Activated CD8-positive, alpha-beta T cell treated with anti-CD3 and anti-CD28 coated beads for 36 hours (primary cell): ENCODE measurements around the gene HSD17B13. TPM values are rescaled to one million over a fixed set of nuclear protein-coding genes. Genes with fewer than 3 reads are reported as not detected.

Source experiments
- ATAC-seq: fragments of 200-7000 bp; cut with Tn5 transposase; one replicate; pipeline ENCODE4 v1.10.0; 2021; ENCODE audit warnings: mild to moderate bottlenecking, moderate library complexity
- CTCF ChIA-PET: fragments of 350-600 bp; sonication (Branson Sonifier 250); formaldehyde crosslinking; loops from one replicate; lab custom pipeline; 2021; ENCODE audit warnings: antibody characterized with exemption; lab: Charles Lee
- POLR2A ChIA-PET: fragments of 350-600 bp; sonication (Branson Sonifier 250); formaldehyde crosslinking; loops from one replicate; lab custom pipeline; 2021; ENCODE audit warnings: antibody characterized with exemption; lab: Charles Lee
- DNase-seq: peaks from one replicate; pipeline ENCODE4 v3.0.0-alpha.2; 2020
- H3K27ac Mint-ChIP-seq: one replicate; pipeline ENCODE4 v1.8.0; 2021; ENCODE audit warnings: mild to moderate bottlenecking, mixed read lengths
- H3K27me3 Mint-ChIP-seq: one replicate; pipeline ENCODE4 v1.8.0; 2021; ENCODE audit warnings: mixed read lengths
- H3K36me3 Mint-ChIP-seq: one replicate; pipeline ENCODE4 v1.8.0; 2021; ENCODE audit warnings: low read depth, mixed read lengths
- H3K4me1 Mint-ChIP-seq: one replicate; pipeline ENCODE4 v1.8.0; 2021; ENCODE audit warnings: low read depth, mixed read lengths
- H3K4me3 Mint-ChIP-seq: one replicate; pipeline ENCODE4 v1.8.0; 2021; ENCODE audit warnings: mild to moderate bottlenecking, moderate library complexity, mixed read lengths
- H3K9me3 Mint-ChIP-seq: one replicate; pipeline ENCODE4 v1.8.0; 2021; ENCODE audit warnings: mixed read lengths
- CTCF ChIP-seq: fragments of 200-600 bp; IDR thresholded peaks from one replicate; pipeline ENCODE4 v1.8.0; 2022; ENCODE audit warnings: antibody characterized with exemption, mild to moderate bottlenecking
- intact Hi-C: fragments of 100-400 bp; cut with micrococcal nuclease; formaldehyde crosslinking; loops from one replicate; pipeline ENCODE4 v1.10.0; 2022
- total RNA-seq, 2 experiments: library from RNA; stranded (reverse); gene quantifications; one replicate each; pipeline ENCODE4 v1.2.3, GENCODE V29; 2021

HSD17B13 gene
- total RNA-seq, 2 experiments from 2014 or later: 0.16 TPM; not detected in 1

GRCh38 chr4:87360338-87360935 lies 37.8 kb upstream of the HSD17B13 start:
- no peak for TF ChIP-seq CTCF
- Mint-ChIP-seq H3K36me3 (peaks cover 3% of the 10 kb centered on the region), H3K27ac (no peak overlapping the region), H3K4me3 (no peak overlapping the region), H3K27me3 (no peaks in the 10 kb centered on the region), H3K9me3 (no peaks in the 10 kb centered on the region), H3K4me1 (no peaks in the 10 kb centered on the region)
- intact Hi-C loops: no loop called here
- POLR2A ChIA-PET: no interaction called here
- ATAC-seq: no peak
- no peak for DNase-seq
- CTCF ChIA-PET: interaction anchor here (0.6 to 1.6 kb wide), 3 partner anchors 16 to 105 kb away, joined by 3 to 5 read pairs (median 3); no protein-coding TSS in a partner anchor

- intact Hi-C loops: loop anchor here (5.0 kb wide), 1 partner anchor 108 kb away; no protein-coding TSS in a partner anchor
- Mint-ChIP-seq H3K36me3 (peaks cover 1% of the 10 kb centered on the region), H3K27ac (no peak overlapping the region), H3K9me3 (no peaks in the 10 kb centered on the region), H3K27me3 (no peaks in the 10 kb centered on the region), H3K4me3 (no peak overlapping the region), H3K4me1 (no peaks in the 10 kb centered on the region)
- no peak for TF ChIP-seq CTCF
- CTCF ChIA-PET: interaction anchor here (1.6 kb wide), 1 partner anchor 106 kb away, joined by 5 read pairs; no protein-coding TSS in a partner anchor
- POLR2A ChIA-PET: no interaction called here
- ATAC-seq (no peak), DNase-seq (no peak)
These were observed 36.6 kb upstream of the HSD17B13 start for GRCh38 chr4:87359258-87359657.

- no peaks in the 10 kb centered on the region for H3K9me3 Mint-ChIP-seq
- intact Hi-C loops: loop anchor here (5.0 kb wide), 1 partner anchor 110 kb away; no protein-coding TSS in a partner anchor
- no peak overlapping the region for H3K27ac Mint-ChIP-seq
- DNase-seq (no peak), ATAC-seq (no peak)
- POLR2A ChIA-PET: no interaction called here
- CTCF ChIA-PET: interaction anchor here (1.2 to 3.0 kb wide), 3 partner anchors 17 to 101 kb away, joined by 3 to 10 read pairs (median 3); no protein-coding TSS in a partner anchor
- H3K27me3 Mint-ChIP-seq: no peaks in the 10 kb centered on the region
- H3K36me3 Mint-ChIP-seq: peaks cover 5% of the 10 kb centered on the region
- no peak overlapping the region for H3K4me3 Mint-ChIP-seq
- TF ChIP-seq CTCF: no peak
- H3K4me1 Mint-ChIP-seq: no peaks in the 10 kb centered on the region
These were observed 34.3 kb upstream of the HSD17B13 start for GRCh38 chr4:87356832-87357526.

GRCh38 chr4:87354168-87355102 lies 31.8 kb upstream of the HSD17B13 start:
- Mint-ChIP-seq H3K36me3 (peaks cover 5% of the 10 kb centered on the region), H3K4me3 (no peak overlapping the region), H3K27me3 (no peaks in the 10 kb centered on the region), H3K27ac (no peak overlapping the region), H3K9me3 (no peaks in the 10 kb centered on the region), H3K4me1 (no peaks in the 10 kb centered on the region)
- no peak for DNase-seq
- POLR2A ChIA-PET: no interaction called here
- intact Hi-C loops: loop anchor here (5.0 kb wide), 1 partner anchor 113 kb away; no protein-coding TSS in a partner anchor
- CTCF ChIA-PET: interaction anchor here (0.7 to 2.4 kb wide), 12 partner anchors 8 to 494 kb away, joined by 3 to 36 read pairs (median 4); no protein-coding TSS in a partner anchor
- TF ChIP-seq CTCF: no peak
- ATAC-seq: no peak
